ENCODE results near the gene CROCC2.

The CROCC2 gene

DNA sequence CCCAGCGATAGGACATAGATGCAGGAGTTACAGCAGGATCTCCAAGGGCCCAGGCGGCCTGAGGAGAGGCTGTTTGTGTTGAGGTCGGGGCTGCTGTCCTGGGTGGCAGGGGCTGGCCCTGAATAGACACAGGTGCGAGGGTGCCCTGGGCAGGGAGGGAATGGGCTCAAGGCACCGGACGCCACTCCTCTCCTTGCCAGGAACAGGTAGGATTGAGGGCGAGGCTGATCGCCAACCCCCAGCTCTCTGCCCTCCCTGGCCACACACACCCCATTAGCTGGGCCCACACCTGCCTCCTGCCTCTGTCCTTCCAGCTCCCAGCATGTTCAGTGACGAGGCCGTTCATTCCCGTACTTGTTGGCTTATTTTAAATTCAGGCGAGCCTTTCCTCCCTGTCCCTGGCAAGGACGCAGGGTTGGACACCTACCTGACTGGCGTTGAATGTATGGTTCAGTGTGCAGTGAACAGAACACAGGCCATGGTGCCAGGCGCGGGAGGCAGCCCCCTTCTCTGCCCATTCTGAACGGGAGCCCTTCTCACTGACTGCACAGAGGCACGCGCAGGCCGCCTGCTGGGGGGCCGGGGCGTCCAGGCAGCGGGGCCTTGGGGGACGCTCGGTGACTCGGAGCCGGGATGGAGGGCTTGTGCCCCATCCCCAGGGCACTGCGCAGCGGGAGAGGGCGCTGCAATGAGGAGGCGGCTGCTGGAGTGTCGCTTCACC is 51.0 kb downstream of the CROCC2 start:
- DNase-seq (ENCODE audit: low spot score), result no peak

DNA sequence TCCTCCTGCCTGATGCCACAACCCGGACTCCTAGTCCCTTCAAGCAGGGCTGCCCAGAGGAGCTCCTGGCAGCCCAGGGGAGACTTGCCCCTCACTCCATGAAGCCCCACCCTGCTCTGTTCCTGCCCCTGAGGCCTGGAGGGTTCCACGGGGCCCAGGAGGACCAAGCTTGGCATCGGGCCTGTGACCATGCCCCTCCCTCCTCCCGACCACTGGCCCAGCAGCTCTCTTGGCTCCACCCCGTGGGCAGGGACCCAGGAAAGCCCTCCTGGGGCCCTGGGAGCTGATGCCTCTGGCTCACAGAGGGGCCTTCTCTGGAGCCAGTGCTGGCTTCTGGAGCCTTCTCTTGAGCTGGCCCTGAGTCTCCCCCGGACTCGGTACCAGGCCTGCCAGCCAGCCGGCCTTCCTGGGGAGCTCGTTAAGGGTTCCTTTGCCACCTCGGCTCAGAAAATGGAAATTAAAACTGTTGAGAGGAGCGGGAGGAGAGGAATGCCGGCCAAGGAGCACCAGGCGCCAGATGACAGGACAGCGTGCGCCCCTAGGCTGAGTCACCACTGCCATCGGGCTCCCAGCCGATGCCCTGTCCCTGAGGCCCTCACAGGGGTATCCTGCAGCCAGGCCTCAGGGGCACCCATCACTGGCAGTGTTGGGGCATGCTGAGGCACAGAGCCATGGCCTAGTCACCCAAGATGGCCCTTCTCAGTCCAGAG is 51.7 kb downstream of the CROCC2 start:
- no peak for DNase-seq (ENCODE audit: low spot score)

DNA sequence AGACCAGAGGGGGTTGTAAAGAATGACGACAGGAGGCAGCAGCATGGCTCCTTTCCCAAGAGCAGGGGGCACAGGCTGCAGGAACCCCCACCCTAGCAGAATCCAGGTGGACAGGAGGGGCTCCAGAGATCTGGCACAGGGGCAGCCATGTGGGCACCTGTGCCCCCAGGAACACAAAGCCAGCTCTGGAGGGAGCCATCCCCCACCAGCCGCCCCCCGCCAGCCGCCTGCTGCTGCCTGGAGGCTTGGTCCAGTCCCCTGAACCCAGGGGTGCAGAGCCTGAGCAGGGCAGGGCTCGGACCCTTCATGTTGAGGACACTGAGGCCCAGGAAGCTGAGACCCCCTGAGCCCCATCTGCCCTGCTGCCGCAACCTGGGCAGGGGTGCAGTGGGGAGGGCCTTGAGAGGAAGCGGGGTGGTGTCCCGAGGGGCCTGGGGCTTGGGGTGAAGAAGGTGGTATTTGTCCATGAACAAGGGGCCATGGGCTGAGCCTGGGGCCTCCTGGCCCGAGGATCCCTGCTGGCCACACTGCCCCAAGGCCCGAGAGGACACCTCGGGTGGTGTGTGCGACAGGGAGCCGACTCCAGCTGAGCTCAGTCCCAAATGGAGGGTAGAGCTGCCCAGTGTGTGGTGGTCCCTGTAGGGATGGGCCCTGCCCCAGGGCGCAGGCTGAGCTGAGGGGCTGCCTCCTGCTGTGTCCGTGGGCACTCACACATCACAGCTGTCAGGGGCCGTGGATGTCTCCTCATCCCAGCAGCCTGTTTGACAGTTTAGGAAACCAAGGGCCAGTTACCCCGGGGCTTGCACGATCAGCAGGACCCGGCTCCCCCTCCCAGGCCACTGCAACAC is 52.5 kb downstream of the CROCC2 start:
- DNase-seq (ENCODE audit: low spot score), result no peak

DNA sequence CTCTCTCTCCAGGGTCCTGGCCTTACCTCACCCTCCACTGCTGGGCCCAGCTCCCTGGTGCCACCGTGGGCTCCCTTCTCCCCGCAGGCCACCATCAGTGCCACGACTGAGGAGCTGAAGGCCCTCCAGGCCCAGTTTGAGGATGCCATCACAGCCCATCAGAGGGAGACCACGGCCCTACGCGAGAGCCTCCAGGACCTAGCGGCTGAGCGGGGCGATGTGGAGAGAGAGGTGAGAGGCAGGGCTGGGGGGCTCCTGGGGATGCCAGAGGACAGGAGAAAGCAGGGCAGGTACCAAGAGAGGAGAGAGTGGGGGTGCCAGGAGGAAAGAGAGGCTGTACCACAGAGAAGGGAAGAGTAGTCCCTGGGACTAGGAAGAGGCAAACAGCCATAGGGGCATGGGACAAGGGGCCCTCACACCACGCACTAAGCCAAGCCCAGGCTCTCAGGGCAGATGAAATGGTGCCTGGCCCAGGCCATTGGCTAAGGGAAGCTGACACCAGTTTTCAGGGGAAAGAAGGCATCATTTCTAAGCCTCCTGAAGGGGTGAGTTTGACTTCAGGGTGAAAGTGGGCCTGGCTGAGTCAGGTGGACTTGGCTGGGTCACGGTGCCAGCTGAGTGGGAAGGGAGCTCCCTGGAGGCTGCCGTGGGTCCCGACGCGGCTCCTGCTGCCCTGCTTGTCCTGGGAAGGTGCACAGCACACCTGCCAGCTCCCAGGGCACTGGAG is 53.2 kb downstream of the CROCC2 start:
- no peak for DNase-seq (ENCODE audit: low spot score)

GRCh38 chr2:240959941-240960308 is 53.8 kb downstream of the CROCC2 start:
- DNase-seq (ENCODE audit: low spot score), result no peak

GRCh38 chr2:240960309-240960970 is 54.3 kb downstream of the CROCC2 start:
- no peak for DNase-seq (ENCODE audit: low spot score)

- DNase-seq (ENCODE audit: low spot score), result no peak
Measured at GRCh38 chr2:240960971-240961876, 55.1 kb downstream of the CROCC2 start.

- no peak for DNase-seq (ENCODE audit: low spot score)
Measured at GRCh38 chr2:240961910-240962299, 55.8 kb downstream of the CROCC2 start.

- no peak for DNase-seq (ENCODE audit: low spot score)
Measured at GRCh38 chr2:240962300-240963064, 56.3 kb downstream of the CROCC2 start.

DNA sequence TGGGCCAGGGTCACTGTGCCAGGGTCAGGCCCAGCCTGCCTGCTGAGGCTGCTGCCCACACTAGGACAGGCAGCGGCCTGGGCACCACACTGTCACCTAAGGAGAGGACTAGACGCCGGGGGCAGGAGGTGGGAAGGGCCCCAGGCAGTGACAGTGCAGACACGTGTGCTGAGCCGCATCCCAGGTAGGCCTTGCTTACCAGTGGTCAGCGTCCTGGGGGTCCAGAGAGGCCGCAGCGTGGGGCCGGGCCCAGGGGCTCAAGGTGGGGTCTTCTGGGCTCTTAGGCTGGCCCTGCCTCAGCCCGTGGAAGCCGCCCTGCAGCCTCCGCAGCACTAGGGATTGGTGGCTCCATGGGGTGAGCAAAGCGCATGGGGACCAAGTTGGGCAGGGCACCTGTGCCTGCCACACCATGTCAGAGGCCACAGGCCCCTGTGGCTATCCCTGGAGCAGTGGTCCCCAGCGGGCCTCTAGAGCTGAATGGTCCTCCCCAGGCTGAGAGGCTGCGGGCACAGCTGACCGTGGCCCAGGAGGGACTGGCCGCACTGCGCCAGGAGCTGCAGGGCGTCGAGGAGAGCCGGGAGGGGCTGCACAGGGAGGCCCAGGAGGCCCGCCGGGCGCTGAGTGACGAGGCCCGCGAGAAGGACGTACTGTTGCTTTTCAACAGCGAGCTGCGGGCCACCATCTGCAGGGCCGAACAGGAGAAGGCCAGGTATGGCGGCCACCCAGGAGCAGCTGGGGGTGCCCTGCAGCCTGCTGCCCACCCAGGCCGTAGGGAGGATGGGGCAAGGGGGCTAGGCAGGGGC is 57.1 kb downstream of the CROCC2 start:
- no peak for DNase-seq (ENCODE audit: low spot score)

GRCh38 chr2:240963868-240964703 is 58.0 kb downstream of the CROCC2 start:
- DNase-seq (ENCODE audit: low spot score), result no peak

GRCh38 chr2:240964704-240965295 is 58.7 kb downstream of the CROCC2 start:
- no peak for DNase-seq (ENCODE audit: low spot score)

GRCh38 chr2:240965296-240965904 is 59.3 kb downstream of the CROCC2 start:
- DNase-seq (ENCODE audit: low spot score), result no peak

DNA sequence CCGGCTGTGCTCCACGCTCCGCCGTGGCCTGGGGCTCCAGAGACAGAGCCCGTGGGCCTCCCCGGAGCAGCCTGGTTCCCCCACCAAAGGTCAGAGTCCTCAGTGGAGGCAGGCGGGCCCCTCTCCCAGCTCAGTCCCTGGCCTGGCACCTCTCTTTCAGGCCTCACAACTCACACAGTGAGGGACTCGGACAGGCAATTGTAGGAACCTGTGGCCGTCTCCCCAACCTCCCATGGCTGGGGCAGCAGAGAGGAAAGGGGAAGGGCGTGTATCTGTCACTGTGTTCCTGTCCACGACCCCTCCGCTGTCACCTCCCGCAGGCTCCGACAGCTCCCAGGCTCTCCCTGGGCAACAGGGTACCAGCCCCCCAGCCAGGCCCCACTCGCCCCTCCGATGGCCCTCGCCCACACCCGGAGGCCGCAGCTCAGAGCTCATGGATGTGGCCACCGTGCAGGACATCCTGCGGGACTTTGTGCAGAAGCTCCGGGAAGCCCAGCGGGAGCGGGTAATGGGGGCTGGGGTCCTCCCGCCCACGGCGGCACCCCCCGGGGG is 59.8 kb downstream of the CROCC2 start:
- no peak for DNase-seq (ENCODE audit: low spot score)

DNA sequence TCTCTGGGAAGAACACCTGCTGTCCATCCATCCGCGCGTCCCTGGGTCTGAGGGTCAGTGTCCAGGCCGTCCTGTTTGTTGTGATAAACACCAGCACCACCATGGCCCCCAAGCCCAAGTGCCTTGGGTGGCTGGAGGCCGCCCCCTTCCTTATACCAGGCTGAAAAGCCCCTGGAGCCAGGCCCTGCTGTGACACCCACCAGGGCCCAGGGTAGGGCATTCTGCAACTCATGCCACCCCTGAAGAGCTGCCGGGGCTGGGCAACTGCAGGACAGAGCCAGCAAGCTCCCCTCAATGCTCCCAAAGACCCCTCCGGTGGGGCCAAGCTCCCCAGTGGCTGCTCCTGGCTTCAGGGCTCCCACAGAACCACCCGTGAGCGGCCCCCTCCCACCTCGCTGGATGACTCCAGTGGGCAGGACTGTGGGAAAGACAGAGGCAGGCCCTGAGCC is 60.3 kb downstream of the CROCC2 start:
- no peak for DNase-seq (ENCODE audit: low spot score)

GRCh38 chr2:240966906-240967680 is 61.0 kb downstream of the CROCC2 start:
- no peak for DNase-seq (ENCODE audit: low spot score)

Measured in NAMALWA (cell line).